ENCODE data around the gene LDB3.

Gene LDB3

GRCh38 chr10:86742230-86742629, 73.9 kb downstream of the LDB3 start:
- in situ Hi-C loops (cut with MboI; ENCODE audit: low sequenced_read_pairs, unreplicated experiment), result no loop called here
- TF ChIP-seq CTCF (IDR thresholded peaks at IDR 0.05; ENCODE audit: borderline replicate concordance, control extremely low read depth, extremely low read depth, insufficient read depth, missing control alignments), result no peak

GRCh38 chr10:86744067-86744725, 75.9 kb downstream of the LDB3 start:
- DNase-seq (ENCODE audit: low spot score), result no peak
- TF ChIP-seq CTCF (IDR thresholded peaks at IDR 0.05; ENCODE audit: borderline replicate concordance, control extremely low read depth, extremely low read depth, insufficient read depth, missing control alignments), result no peak
- in situ Hi-C loops (cut with MboI; ENCODE audit: low sequenced_read_pairs, unreplicated experiment), result no loop called here

More at GRCh38 chr10:86742230-86742629, 73.9 kb downstream of the LDB3 start:
- DNase-seq (ENCODE audit: low spot score), result no peak

- no peak for DNase-seq (ENCODE audit: low spot score)
- in situ Hi-C loops (cut with MboI; ENCODE audit: low sequenced_read_pairs, unreplicated experiment), result no loop called here
- TF ChIP-seq CTCF (IDR thresholded peaks at IDR 0.05; ENCODE audit: borderline replicate concordance, control extremely low read depth, extremely low read depth, insufficient read depth, missing control alignments), result no peak
These were observed 79.7 kb downstream of the LDB3 start for GRCh38 chr10:86747796-86748581.

- DNase-seq (ENCODE audit: low spot score), result no peak
- in situ Hi-C loops (cut with MboI; ENCODE audit: low sequenced_read_pairs, unreplicated experiment), result no loop called here
- no peak for TF ChIP-seq CTCF (IDR thresholded peaks at IDR 0.05; ENCODE audit: borderline replicate concordance, control extremely low read depth, extremely low read depth, insufficient read depth, missing control alignments)
These were observed 81.5 kb downstream of the LDB3 start for GRCh38 chr10:86749854-86750253.

GRCh38 chr10:86751477-86751876, 83.2 kb downstream of the LDB3 start:
- DNase-seq (ENCODE audit: low spot score), result no peak
- in situ Hi-C loops (cut with MboI; ENCODE audit: low sequenced_read_pairs, unreplicated experiment), result no loop called here
- TF ChIP-seq CTCF (IDR thresholded peaks at IDR 0.05; ENCODE audit: borderline replicate concordance, control extremely low read depth, extremely low read depth, insufficient read depth, missing control alignments), result no peak

GRCh38 chr10:86752311-86752710, 84.0 kb downstream of the LDB3 start:
- no peak for DNase-seq (ENCODE audit: low spot score)
- in situ Hi-C loops (cut with MboI; ENCODE audit: low sequenced_read_pairs, unreplicated experiment), result no loop called here
- no peak for TF ChIP-seq CTCF (IDR thresholded peaks at IDR 0.05; ENCODE audit: borderline replicate concordance, control extremely low read depth, extremely low read depth, insufficient read depth, missing control alignments)
